Measurements from ENCODE around the gene SGF29.
"Not testable (repeated sequence)": the region's sequence is repeated elsewhere in the genome, so short reads cannot be mapped to it uniquely, and the experiment has no call there.

SGF29 gene

DNA sequence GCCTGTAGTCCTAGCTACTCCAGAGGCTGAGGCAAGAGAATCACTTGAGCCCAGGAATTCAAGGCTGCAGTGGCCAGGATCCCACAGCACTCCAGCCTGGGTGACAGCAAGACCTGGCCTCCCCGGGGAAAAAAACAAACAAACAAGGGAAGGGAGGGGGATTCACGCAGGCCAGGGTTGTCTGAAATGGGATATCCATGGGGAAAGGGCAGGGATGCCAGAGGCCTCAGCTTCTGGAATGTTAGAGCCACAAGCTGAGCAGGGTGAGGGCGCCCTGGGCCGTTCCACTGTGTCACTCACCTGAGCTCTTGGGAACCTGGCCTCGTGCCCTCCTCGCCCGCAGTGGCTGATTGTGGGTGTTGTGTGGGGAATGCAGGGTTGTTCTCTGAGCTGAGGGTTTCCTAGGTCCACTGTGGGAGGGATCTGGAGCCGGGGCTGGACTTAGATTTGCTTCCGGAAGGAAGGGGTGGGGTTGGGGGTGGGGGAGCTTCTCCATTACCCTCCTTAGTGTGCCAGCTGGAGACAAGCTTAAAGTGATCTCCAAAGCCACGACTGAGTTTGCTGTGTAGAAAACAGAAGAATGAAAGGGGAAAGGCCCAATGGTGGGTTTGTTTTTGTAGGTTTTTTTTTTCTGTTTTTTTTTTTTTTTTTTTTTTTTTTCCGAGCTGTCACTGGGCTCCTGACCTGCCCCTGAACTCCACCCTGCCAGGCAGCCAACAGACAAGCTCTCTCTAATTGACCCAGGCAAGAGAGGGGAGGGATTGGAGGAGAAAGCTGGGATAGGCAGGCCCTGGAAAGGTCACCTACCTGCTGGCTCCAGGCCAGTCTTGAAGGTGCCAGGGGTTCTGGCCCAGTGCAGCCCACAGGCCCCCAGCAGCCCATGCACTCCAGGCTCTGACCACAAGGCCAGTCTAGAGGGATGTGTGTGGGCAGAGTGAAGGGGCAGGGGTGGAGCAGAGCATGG lies 56.2 kb downstream of the SGF29 start, which contains the start of gene SULT1A1:
TSS of gene SULT1A1 (minus strand) at position 414 of the 964 bp plus-strand sequence. CDS start 1,189 bp downstream, outside the sequence.
- TF ChIP-seq, protein P1, sequence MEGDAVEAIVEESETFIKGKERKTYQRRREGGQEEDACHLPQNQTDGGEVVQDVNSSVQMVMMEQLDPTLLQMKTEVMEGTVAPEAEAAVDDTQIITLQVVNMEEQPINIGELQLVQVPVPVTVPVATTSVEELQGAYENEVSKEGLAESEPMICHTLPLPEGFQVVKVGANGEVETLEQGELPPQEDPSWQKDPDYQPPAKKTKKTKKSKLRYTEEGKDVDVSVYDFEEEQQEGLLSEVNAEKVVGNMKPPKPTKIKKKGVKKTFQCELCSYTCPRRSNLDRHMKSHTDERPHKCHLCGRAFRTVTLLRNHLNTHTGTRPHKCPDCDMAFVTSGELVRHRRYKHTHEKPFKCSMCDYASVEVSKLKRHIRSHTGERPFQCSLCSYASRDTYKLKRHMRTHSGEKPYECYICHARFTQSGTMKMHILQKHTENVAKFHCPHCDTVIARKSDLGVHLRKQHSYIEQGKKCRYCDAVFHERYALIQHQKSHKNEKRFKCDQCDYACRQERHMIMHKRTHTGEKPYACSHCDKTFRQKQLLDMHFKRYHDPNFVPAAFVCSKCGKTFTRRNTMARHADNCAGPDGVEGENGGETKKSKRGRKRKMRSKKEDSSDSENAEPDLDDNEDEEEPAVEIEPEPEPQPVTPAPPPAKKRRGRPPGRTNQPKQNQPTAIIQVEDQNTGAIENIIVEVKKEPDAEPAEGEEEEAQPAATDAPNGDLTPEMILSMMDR (IDR thresholded peaks at IDR 0.05; ENCODE audit: low read depth, low read length, missing control alignments): no peak
- Histone ChIP-seq H3K27me3 (replicated peaks) (peaks cover 2% of the 10 kb centered on the region), H3K4me3 (ENCODE audit: low read depth, low read length) (no peak within 1 kb of the TSS), H3K36me3 (replicated peaks) (no peaks in the 10 kb centered on the region), H3K27ac (no peak within 1 kb of the TSS)
- in situ Hi-C loops (cut with HindIII; ENCODE audit: low pct_ligation_motif_present, low sequenced_read_pairs): no loop called here
- no peak for DNase-seq

DNA sequence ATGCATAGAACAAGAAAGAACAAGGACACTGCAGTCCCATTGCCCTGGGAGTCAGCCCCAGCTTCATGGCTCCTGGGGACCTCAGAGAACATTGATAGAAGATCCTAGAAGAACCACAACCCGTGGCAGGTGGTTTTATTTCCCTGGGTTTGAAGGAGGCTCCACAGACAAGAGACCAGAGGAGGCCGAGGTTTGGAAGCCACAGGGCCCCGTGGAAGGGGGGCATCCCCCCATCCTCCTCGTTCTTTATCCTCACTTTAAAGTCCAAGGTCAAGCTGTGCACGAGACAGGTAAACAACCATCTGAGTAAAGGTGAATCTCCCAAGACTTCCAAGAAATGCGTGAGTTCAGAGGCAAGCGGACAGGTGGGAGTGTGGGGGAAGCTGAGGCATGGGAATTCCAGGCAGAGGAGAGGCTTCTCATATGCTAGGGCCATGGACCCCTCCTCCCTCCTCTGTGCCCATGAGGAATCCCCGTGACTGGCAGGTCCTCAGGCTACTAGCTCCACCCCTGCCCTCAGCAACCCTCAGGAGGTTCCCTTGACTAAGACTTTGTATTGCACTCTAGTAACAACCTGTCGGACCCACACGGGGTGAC lies 57.0 kb downstream of the SGF29 start:
- in situ Hi-C loops (cut with HindIII; ENCODE audit: low pct_ligation_motif_present, low sequenced_read_pairs): no loop called here
- TF ChIP-seq, protein P1 (IDR thresholded peaks at IDR 0.05; ENCODE audit: low read depth, low read length, missing control alignments): no peak
- Histone ChIP-seq H3K36me3 (replicated peaks) (no peaks in the 10 kb centered on the region), H3K27ac (no peak overlapping the region), H3K27me3 (replicated peaks) (peaks cover 2% of the 10 kb centered on the region), H3K4me3 (ENCODE audit: low read depth, low read length) (no peak overlapping the region)
- no peak for DNase-seq

DNA sequence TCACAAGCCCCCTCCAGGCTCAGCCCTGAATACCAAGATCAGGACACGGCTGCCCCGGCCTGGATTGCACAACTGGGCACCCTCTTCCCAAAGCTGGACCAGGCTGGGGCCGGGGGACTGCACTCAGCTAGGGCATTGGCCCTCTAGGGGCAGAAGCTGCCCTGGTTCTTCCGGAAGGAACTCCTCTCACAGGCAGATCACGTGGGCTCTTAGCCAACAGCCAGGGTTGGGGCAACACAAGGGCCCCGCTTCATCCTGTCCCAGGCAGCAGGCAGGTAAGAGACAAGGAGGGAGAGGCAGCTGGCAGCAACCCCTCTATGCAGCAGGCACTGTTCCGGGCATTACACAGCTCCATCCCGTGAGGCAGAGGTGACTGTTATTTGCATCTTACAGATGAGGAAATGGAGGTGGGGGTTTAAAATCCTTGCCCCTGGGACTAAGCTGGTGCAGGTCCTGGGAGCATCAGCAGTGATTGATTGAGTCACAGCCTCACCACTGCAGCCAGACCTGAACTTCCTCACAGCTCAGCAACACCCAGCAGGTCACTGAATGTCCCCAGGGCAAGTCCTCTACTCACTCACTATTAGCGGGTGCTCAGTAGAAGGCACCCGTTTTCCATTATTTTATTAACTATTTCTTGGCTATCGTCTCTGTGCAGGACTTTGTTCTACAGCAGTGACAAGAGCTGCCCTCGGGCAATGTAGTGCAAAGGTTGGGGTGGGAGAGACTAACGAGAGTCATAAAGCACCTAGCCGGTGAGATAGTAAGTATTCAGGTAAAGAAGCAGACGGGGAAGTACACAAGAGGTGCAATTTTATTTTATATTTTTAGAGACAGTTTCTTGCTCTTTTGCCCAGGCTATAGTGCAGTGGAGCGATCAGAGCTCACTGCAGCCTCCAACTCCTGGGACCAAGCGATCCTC lies 58.9 kb downstream of the SGF29 start:
- H3K27ac ChIP-seq; H3K27me3 ChIP-seq (replicated peaks); in situ Hi-C loops (cut with HindIII; ENCODE audit: low pct_ligation_motif_present, low sequenced_read_pairs); H3K36me3 ChIP-seq (replicated peaks); DNase-seq; H3K4me3 ChIP-seq (ENCODE audit: low read depth, low read length): not testable (repeated sequence)

DNA sequence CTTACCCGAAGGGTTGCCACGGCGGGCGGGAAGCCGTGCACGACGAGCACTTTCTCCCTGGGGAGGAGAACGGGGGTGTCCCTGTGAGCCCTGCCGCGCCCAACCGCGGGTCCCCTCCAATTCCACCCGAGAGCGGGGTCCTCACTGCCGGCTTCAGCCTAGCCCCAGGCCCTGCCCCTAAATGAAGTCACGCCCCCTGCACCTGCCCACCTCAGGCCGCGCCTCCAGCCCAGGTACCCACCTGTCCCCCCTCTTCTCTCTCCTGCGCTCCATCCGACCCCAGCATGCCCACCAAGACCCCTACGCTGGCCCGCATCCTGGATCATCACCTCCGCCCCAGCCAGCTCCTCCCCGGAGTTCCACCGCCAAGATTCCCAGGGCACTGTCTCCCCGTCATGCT lies 60.2 kb downstream of the SGF29 start:
- H3K4me3 ChIP-seq (ENCODE audit: low read depth, low read length); in situ Hi-C loops (cut with HindIII; ENCODE audit: low pct_ligation_motif_present, low sequenced_read_pairs); H3K27ac ChIP-seq; DNase-seq; H3K27me3 ChIP-seq (replicated peaks); H3K36me3 ChIP-seq (replicated peaks): not testable (repeated sequence)

DNA sequence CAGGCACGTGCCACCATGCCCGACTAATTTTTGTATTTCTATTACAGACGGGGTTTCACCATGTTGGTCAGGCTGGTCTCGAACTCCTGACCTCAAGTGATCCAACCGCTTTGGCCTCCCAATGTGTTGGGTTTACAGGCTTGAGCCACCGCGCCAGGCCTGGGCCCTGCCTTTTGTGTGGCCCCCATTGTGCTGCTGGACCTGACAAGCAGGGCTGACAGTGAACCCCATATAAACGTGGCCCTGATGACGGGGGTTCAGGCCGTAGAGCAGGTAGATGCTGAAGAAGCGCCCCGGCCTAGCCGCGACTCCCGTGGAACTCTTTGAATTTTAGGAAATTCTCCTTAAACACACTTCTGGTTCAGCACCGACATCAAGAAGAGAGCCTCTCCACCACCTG lies 60.8 kb downstream of the SGF29 start:
- DNase-seq; H3K27ac ChIP-seq; H3K27me3 ChIP-seq (replicated peaks); in situ Hi-C loops (cut with HindIII; ENCODE audit: low pct_ligation_motif_present, low sequenced_read_pairs); H3K4me3 ChIP-seq (ENCODE audit: low read depth, low read length); H3K36me3 ChIP-seq (replicated peaks): not testable (repeated sequence)

DNA sequence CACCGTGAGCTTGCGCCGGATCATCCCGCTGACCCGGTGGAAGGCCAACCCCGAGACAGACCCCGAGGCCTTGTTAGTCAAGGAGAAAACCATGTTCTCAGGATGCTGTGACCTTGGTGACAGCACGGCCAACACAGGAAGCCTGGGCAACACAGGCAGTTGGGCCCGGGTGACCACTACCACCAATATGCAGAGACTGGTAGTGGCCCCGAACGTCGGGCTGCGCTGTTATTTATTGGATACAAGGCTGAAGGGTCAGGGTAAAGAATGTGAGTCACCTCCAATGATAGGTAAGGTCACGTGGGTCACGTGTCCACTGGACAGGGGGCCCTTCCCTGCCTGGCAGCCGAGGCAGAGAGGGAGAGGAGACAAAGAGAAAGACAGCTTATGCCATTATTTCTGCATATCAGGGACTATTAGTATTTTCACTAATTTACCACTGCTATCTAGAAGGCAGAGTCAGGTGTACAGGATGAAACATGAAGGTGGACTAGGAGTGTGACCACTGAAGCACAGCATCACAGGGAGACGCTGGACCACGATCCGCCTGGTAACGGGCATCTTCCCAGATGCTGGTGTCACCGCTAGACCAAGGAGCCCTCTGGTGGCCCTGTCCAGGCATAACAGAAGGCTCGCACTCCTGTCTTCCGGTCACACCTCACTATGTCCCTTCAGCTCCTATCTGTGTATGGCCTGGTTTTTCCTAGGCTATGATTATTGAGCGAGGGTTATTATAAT lies 61.9 kb downstream of the SGF29 start:
- in situ Hi-C loops (cut with HindIII; ENCODE audit: low pct_ligation_motif_present, low sequenced_read_pairs); H3K4me3 ChIP-seq (ENCODE audit: low read depth, low read length): not testable (repeated sequence)

DNA sequence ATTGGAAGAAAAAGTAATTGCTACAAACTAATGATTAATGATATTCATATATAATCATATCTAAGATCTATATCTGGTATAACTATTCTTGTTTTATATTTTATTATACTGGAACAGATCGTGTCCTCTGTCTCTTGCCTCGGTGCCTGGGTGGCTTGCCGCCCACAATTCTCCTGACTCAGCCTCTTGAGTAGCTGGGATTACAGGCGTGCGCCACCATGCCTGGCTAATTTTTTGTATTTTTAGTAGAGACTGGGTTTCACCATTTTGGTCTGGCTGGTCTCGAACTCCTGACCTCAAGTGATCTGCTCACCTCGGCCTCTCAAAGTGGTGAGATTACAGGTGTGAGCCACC lies 62.5 kb downstream of the SGF29 start:
- DNase-seq; in situ Hi-C loops (cut with HindIII; ENCODE audit: low pct_ligation_motif_present, low sequenced_read_pairs); H3K4me3 ChIP-seq (ENCODE audit: low read depth, low read length); H3K27me3 ChIP-seq (replicated peaks); H3K36me3 ChIP-seq (replicated peaks); H3K27ac ChIP-seq: not testable (repeated sequence)

More for the DNA sequence above, 61.9 kb downstream of the SGF29 start:
- TF ChIP-seq, protein P1 (IDR thresholded peaks at IDR 0.05; ENCODE audit: low read depth, low read length, missing control alignments): peak; percentile 68
- H3K36me3 ChIP-seq (replicated peaks); H3K27me3 ChIP-seq (replicated peaks); H3K27ac ChIP-seq: not testable (repeated sequence)
- DNase-seq: peak; percentile 48
